Body of pancreas (tissue), 4 donors: ENCODE data around the gene CYFIP2. TPM values are rescaled to one million over a fixed set of nuclear protein-coding genes. Genes with fewer than 3 reads are reported as not detected.

Source experiments
- ATAC-seq: fragments of 150-250 bp; one replicate; pipeline ENCODE4 v1.9.1; 2016
- DNase-seq, 4 donors: peaks; one replicate each; pipeline ENCODE4 v3.0.0-alpha.2; 2019
- H3K27ac ChIP-seq, 4 donors: fragments of 200-600 bp; sonication (generic); 1 replicate in 3 of 4; 2 replicates in 1 of 4; pipeline versions ENCODE4 v1.5.1 to v1.6.1; 2016 to 2019; ENCODE audit warnings: mild to moderate bottlenecking in 1 of 4, mixed read lengths in 1 of 4, moderate library complexity in 1 of 4
- H3K27me3 ChIP-seq, 2 donors: fragments of 200-600 bp; sonication (generic); one replicate each; pipeline ENCODE4 v1.6.0; 2016; ENCODE audit warnings: mild to moderate bottlenecking in 1 of 2
- H3K36me3 ChIP-seq, 2 donors: fragments of 200-600 bp; sonication (generic); replicated peaks in 1 of 2; 2 replicates each; pipeline ENCODE4 v1.5.1; 2016; ENCODE audit warnings: low read depth in 2 of 2; ENCODE audit not compliant: insufficient read depth in 1 of 2
- H3K4me1 ChIP-seq: fragments of 200-600 bp; sonication (generic); one replicate; pipeline ENCODE4 v1.6.0; 2016
- H3K4me3 ChIP-seq, 2 donors: fragments of 200-600 bp; sonication (generic); 1 replicate in 1 of 2; 2 replicates in 1 of 2; pipeline ENCODE4 v1.5.1; 2016 to 2019
- H3K9me3 ChIP-seq, 3 donors: fragments of 200-600 bp; sonication (generic); 1 replicate in 2 of 3; 2 replicates in 1 of 3; pipeline ENCODE4 v1.5.1; 2016
- CTCF ChIP-seq, 7 experiments: fragments of 450-650 bp in 4 of 7; fragments of 200-600 bp in 3 of 7; sonication (generic) in 3 of 7; IDR thresholded peaks; one replicate each; pipeline ENCODE4 v1.5.1; 2016 to 2019; ENCODE audit warnings: antibody characterized with exemption in 7 of 7
- POLR2A ChIP-seq, 3 donors: fragments of 450-650 bp; IDR thresholded peaks; one replicate each; pipeline ENCODE4 v1.6.1; 2016; ENCODE audit warnings: antibody characterized with exemption in 3 of 3, mild to moderate bottlenecking in 2 of 3
- WGBS, 2 donors: methylation state at CpG; one replicate each; pipeline ENCODE4 v1.1.5; 2017; 5-methylcytosine and 5-hydroxymethylcytosine counted together
- intact Hi-C: fragments of 100-400 bp; cut with DNase I; formaldehyde crosslinking; loops from one replicate; pipeline ENCODE4 v1.15.1; 2023
- total RNA-seq, 2 donors: library from RNA; depleted of rRNA; stranded (reverse); fragments of >200 nt; gene quantifications; one replicate each; pipeline ENCODE4 v1.1.0, GENCODE V29; 2016

Gene CYFIP2
- total RNA-seq, 2 donors from 2014 or later: 15.6 to 22.1 TPM

DNA sequence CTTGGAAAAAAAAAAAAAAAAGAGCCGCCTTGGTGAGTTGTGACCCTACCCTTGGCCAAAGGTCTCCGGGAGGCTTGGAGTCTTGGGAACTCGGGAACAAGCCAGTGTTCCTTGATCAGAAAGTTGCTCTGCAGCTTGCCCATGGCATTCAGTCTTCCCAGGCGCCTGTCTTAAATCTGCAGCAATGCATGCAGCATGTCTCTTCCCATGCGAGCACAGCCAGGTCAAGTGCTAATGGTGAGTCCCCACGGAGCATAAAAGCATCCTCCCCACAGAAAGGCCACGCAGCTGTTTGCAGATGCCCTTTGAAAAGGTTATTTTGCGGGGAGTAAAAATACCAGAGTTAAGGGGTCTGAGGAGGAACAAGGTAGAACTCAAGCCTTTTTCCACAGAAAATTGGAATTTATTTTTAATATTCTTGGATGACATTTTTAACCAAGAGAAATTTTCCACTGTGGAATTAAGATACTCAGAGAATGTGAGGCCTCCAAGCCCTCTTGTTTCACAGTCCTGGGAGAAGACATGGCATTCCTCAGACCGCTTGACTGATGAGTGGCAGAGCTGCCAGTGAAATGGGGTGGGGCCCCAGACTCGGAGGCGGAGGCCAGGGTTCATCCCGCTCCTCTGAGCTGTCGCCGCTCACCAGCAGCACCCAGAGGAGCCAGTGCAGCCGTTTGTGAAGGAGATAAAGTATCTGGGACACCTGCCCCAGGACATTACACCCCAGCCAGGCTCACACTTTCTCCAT is 81.6 kb downstream of the CYFIP2 start:
- intact Hi-C loops: no loop called here
- ATAC-seq (no peak), DNase-seq (no peak)
- Histone ChIP-seq H3K9me3 (no peaks in the 10 kb centered on the region), H3K27me3 (no peaks in the 10 kb centered on the region), H3K27ac (no peak overlapping the region), H3K4me3 (no peak overlapping the region), H3K36me3 (peaks cover 0 to 2% of the 10 kb centered on the region in 2 donors), H3K4me1 (no peaks in the 10 kb centered on the region)
- WGBS, 2 donors: 68 to 77% methylated on average over 10 to 15 of the region's 15 CpGs
- TF ChIP-seq CTCF (IDR thresholded peaks at IDR 0.05) (no peak), POLR2A (IDR thresholded peaks at IDR 0.05) (no peak)

DNA sequence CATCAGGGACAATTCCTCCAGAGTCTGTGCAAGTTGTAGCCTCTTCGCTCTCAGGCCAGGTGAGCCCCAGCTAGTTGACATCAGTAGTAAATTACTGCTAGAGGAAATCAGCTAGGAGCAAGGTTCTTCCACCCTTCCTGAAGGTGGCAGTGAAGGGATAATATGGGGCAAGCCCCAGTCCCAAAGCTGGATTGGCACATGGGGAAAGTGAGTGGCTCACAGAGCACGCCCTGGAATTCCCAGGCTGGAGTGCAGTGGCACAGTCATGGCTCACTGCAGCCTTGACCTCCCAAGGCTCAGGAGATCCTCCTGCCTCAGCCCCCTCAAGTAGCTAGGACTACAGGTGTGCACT is 82.1 kb downstream of the CYFIP2 start:
- Histone ChIP-seq H3K4me1 (no peaks in the 10 kb centered on the region), H3K27ac (no peak overlapping the region), H3K27me3 (no peaks in the 10 kb centered on the region), H3K4me3 (no peak overlapping the region), H3K36me3 (peaks cover 0 to 2% of the 10 kb centered on the region in 2 donors), H3K9me3 (no peaks in the 10 kb centered on the region)
- TF ChIP-seq CTCF (IDR thresholded peaks at IDR 0.05) (no peak), POLR2A (IDR thresholded peaks at IDR 0.05) (no peak)
- DNase-seq: no peak
- ATAC-seq: no peak
- WGBS, 2 donors: 84% methylated on average over 2 of the region's 2 CpGs; no CpG with 5 or more reads in 1 of the 2 donors
- intact Hi-C loops: no loop called here

DNA sequence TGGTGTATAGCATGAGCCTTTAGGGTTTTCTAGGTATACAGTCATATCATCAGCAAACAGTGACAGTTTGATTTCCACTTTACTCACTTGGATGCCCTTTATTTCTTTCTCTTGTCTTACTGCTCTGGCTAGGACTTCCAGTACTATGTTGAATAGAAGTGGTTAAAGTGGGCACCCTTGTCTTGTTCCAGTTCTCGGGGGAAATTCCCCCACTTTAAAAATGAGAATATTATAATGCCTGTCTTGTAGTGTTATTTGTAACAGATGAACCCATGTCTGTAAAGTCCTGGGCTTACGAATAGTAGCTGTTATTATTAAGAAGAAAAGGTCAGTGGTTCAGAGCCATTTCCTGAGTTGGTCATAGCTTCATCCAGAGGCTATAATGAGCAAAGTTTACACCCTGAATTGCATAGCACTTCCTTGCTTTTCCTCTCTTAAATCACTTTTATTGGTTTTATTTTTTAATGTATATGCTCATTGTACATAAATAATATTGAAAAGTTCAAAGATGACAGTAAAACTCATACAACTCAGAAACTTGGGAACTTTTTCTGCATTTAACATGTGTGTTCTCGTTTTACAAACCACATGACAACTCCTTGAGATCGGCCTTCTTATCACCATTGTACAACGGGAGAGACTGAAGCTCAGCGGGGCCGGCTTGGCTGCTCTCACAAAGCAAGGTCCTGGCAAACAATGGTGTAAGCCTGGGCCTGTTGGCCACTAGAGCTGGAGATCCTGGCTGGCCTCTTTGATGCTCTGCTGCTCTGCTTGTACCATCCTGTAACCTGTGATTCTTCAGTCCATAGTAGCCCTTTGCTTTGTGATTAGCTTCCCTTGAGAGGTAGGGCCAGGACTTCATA is 85.2 kb downstream of the CYFIP2 start:
- Histone ChIP-seq H3K27ac (no peak overlapping the region), H3K4me1 (no peaks in the 10 kb centered on the region), H3K27me3 (no peaks in the 10 kb centered on the region), H3K9me3 (no peaks in the 10 kb centered on the region), H3K36me3 (no peaks in the 10 kb centered on the region), H3K4me3 (no peak overlapping the region)
- DNase-seq (no peak), ATAC-seq (no peak)
- no peak for TF ChIP-seq POLR2A (IDR thresholded peaks at IDR 0.05)
- no peak for TF ChIP-seq CTCF (IDR thresholded peaks at IDR 0.05)
- intact Hi-C loops: no loop called here
- WGBS, 2 donors: 47 to 56% methylated on average over 7 of the region's 7 CpGs

- TF ChIP-seq POLR2A (IDR thresholded peaks at IDR 0.05) (no peak), CTCF (IDR thresholded peaks at IDR 0.05) (no peak)
- H3K4me3 ChIP-seq: no peak overlapping the region
- no peaks in the 10 kb centered on the region for H3K36me3 ChIP-seq
- no peak for DNase-seq
- H3K4me1 ChIP-seq: no peaks in the 10 kb centered on the region
- 81 to 88% methylated on average over 1 of the region's 1 CpG for WGBS, 2 donors
- ATAC-seq: no peak
- no peaks in the 10 kb centered on the region for H3K9me3 ChIP-seq
- no peaks in the 10 kb centered on the region for H3K27me3 ChIP-seq
- H3K27ac ChIP-seq: no peak overlapping the region
- intact Hi-C loops: no loop called here
These were observed 85.8 kb downstream of the CYFIP2 start for GRCh38 chr5:157351802-157352092.
